Lower leg skin (tissue), 4 donors: ENCODE measurements around the gene SLC16A12. TPM values are rescaled to one million over a fixed set of nuclear protein-coding genes. Genes with fewer than 3 reads are reported as not detected.

ENCODE experiments used
- DNase-seq, 2 donors: peaks; one replicate each; pipeline ENCODE4 v3.0.0-alpha.2; 2019; ENCODE audit warnings: low spot score in 2 of 2
- H3K4me3 ChIP-seq: fragments of 200-600 bp; sonication (generic); 2 replicates; pipeline ENCODE4 v1.5.1; 2017; ENCODE audit warnings: mild to moderate bottlenecking, low read depth; ENCODE audit not compliant: poor library complexity, severe bottlenecking
- CTCF ChIP-seq, 3 donors: fragments of 450-650 bp; IDR thresholded peaks; one replicate each; pipeline ENCODE4 v1.5.1; 2016; ENCODE audit warnings: antibody characterized with exemption in 3 of 3, mild to moderate bottlenecking in 3 of 3, moderate library complexity in 2 of 3
- POLR2A ChIP-seq, 2 donors: fragments of 450-650 bp; IDR thresholded peaks; one replicate each; pipeline ENCODE4 v1.6.1; 2016 to 2017; ENCODE audit warnings: antibody characterized with exemption in 2 of 2, mild to moderate bottlenecking in 1 of 2, moderate library complexity in 1 of 2
- WGBS, 2 donors: methylation state at CpG; one replicate each; pipeline ENCODE4 v1.1.5; 2018; 5-methylcytosine and 5-hydroxymethylcytosine counted together
- intact Hi-C: fragments of 100-400 bp; cut with DNase I; formaldehyde crosslinking; loops from one replicate; pipeline ENCODE4 v1.15.0; 2023; ENCODE audit warnings: low total_unique reads
- total RNA-seq, 4 donors: library from RNA; depleted of rRNA; stranded (reverse); fragments of >200 nt; gene quantifications; one replicate each; pipeline ENCODE4 v1.1.0, GENCODE V29; 2016

Gene SLC16A12
- total RNA-seq, 4 donors from 2014 or later = 0.13 to 1.5 (median 0.90) TPM

DNA sequence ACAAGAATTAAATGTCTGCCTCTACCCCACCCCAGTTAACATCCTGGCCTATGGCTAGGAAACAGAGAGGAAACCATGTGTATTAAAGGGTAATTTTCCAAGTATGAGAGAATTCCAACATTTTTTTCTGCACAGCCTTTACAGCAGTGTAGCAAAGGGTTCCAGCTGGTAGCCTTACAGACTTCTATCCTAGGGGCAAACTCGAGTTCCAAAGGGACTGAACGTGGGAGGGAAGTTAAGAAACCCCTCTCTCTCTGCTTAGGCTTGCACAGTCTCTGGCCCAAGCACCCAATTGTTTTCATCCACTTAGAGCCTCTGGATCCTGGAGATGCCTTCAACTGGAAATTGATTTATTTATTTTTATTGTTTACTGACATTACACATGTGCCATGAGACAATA, 60.3 kb downstream of the SLC16A12 start:
- DNase-seq = no peak
- TF ChIP-seq POLR2A (IDR thresholded peaks at IDR 0.05) (no peak), CTCF (IDR thresholded peaks at IDR 0.05) (no peak)
- intact Hi-C loops = no loop called here
- WGBS, 2 donors = 27 to 29% methylated on average over 2 of the region's 2 CpGs
- H3K4me3 ChIP-seq = no peak overlapping the region

GRCh38 chr10:89474452-89474851, 60.9 kb downstream of the SLC16A12 start:
- H3K4me3 ChIP-seq = no peak overlapping the region
- 88 to 91% methylated on average over 4 of the region's 4 CpGs for WGBS, 2 donors
- intact Hi-C loops = no loop called here
- no peak for DNase-seq
- TF ChIP-seq CTCF (IDR thresholded peaks at IDR 0.05) (no peak), POLR2A (IDR thresholded peaks at IDR 0.05) (no peak)

- intact Hi-C loops = no loop called here
- TF ChIP-seq POLR2A (IDR thresholded peaks at IDR 0.05) (no peak), CTCF (IDR thresholded peaks at IDR 0.05) (no peak)
- 72 to 88% methylated on average over 1 of the region's 1 CpG for WGBS, 2 donors
- no peak for DNase-seq
- no peak overlapping the region for H3K4me3 ChIP-seq
Measured at GRCh38 chr10:89471110-89471809, 64.1 kb downstream of the SLC16A12 start.

- H3K4me3 ChIP-seq = no peak overlapping the region
- intact Hi-C loops = no loop called here
- no peak for DNase-seq
- WGBS, 2 donors = 74 to 90% methylated on average over 2 of the region's 2 CpGs
- TF ChIP-seq CTCF (IDR thresholded peaks at IDR 0.05) (no peak), POLR2A (IDR thresholded peaks at IDR 0.05) (no peak)
Measured at GRCh38 chr10:89470628-89471027, 64.8 kb downstream of the SLC16A12 start.

DNA sequence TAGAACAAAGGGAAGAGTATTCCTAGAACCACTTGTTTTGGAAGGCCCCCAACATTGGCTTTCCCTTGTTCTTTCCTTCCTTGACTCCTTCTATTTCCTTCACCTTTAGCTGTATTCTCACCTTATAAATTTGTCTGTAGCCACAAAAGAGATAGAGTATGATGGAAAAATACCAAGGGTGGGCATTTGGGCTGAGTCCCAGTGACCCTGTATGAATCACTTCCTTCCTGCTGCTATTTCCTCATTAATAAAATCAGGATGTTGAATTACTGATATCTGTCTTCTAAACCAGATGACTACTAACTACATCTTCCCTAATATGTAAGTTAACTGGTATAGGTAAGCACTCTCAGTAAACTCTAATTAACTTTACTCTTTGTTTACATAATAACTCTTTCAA, 65.9 kb downstream of the SLC16A12 start:
- intact Hi-C loops = no loop called here
- no peak for TF ChIP-seq CTCF (IDR thresholded peaks at IDR 0.05)
- TF ChIP-seq POLR2A (IDR thresholded peaks at IDR 0.05) = no peak
- no peak for DNase-seq
- no peak overlapping the region for H3K4me3 ChIP-seq
